Uterus (tissue), 2 donors: ENCODE results near the gene SLFN5.
"Not testable (repeated sequence)": the region's sequence is repeated elsewhere in the genome, so short reads cannot be mapped to it uniquely, and the experiment has no call there.

Experiments
- POLR2A ChIP-seq, 2 donors: fragments of 450-650 bp; IDR thresholded peaks; one replicate each; pipeline ENCODE4 v1.6.1; 2016; ENCODE audit warnings: antibody characterized with exemption in 2 of 2, mild to moderate bottlenecking in 1 of 2, moderate library complexity in 1 of 2
- TF ChIP-seq, protein P1 (sequence below), 4 experiments: fragments of 200-600 bp in 2 of 4; fragments of 450-650 bp in 2 of 4; sonication (generic) in 2 of 4; IDR thresholded peaks; one replicate each; pipeline ENCODE4 v1.5.1; 2016 to 2019; ENCODE audit warnings: antibody characterized with exemption in 4 of 4, mild to moderate bottlenecking in 2 of 4, moderate library complexity in 1 of 4

DNA sequence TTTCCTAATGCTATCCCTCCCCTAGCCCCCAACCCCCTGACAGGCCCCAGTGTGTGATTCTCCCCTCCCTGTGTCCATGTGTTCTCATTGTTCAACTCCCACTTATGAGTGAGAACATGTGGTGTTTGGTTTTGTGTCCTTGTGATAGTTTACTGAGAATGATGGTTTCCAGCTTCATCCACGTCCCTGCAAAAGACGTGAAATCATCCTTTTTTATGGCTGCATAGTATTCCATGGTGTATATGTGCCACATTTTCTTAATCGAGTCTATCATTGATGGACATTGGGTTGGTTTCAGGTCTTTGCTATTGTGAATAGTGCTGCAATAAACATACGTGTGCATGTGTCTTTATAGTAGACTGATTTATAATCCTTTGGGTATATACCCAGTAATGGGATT, 8.6 kb upstream of the SLFN5 start:
- TF ChIP-seq, protein P1, sequence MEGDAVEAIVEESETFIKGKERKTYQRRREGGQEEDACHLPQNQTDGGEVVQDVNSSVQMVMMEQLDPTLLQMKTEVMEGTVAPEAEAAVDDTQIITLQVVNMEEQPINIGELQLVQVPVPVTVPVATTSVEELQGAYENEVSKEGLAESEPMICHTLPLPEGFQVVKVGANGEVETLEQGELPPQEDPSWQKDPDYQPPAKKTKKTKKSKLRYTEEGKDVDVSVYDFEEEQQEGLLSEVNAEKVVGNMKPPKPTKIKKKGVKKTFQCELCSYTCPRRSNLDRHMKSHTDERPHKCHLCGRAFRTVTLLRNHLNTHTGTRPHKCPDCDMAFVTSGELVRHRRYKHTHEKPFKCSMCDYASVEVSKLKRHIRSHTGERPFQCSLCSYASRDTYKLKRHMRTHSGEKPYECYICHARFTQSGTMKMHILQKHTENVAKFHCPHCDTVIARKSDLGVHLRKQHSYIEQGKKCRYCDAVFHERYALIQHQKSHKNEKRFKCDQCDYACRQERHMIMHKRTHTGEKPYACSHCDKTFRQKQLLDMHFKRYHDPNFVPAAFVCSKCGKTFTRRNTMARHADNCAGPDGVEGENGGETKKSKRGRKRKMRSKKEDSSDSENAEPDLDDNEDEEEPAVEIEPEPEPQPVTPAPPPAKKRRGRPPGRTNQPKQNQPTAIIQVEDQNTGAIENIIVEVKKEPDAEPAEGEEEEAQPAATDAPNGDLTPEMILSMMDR (IDR thresholded peaks at IDR 0.05) = not testable (repeated sequence)
- TF ChIP-seq POLR2A (IDR thresholded peaks at IDR 0.05) = not testable (repeated sequence)
